ENCODE results near the gene BANK1. TPM values are rescaled to one million over a fixed set of nuclear protein-coding genes. Genes with fewer than 3 reads are reported as not detected.

BANK1 gene
- total and polyA plus RNA-seq, 2 donors (not counting 1 experiment from before 2014, with no cell fraction given), result 353 to 354 TPM

DNA sequence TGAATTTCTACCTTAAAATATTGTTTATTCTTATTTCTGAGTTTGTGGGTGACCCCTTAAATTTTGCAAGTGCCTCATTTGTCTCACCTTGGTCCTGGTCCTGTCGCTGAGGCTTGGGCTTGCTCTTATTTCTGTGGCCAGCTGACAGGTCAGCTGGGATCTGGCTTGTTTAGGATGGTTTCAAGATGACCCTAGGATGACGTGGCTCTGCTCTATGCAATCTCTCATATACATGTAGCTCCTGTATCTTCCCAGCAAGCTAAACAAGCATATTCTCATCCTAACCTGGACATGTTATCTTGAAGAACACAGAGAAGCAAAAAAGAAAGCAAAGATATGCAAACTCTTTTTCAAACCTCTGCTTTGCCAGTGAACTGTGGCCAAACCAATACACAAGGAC, 158.4 kb downstream of the BANK1 start:
- WGBS (ENCODE audit: insufficient coverage), result 100% methylated on average over 1 of the region's 2 CpGs

More for the DNA sequence above, 158.4 kb downstream of the BANK1 start:
- no peaks in the 10 kb centered on the region for H3K9me3 Mint-ChIP-seq (ENCODE audit: insufficient read depth)
- ATAC-seq (ENCODE audit: low read depth) (no peak), DNase-seq (no peak)
- Histone ChIP-seq H3K4me1 (ENCODE audit: control insufficient read depth in 2 of 2, insufficient read depth in 2 of 2, low read length in 2 of 2) (peaks cover 0 to 11% of the 10 kb centered on the region in 2 donors), H3K9ac (ENCODE audit: low read length) (no peak overlapping the region), H3K27me3 (replicated peaks in 1 of 4; ENCODE audit: control extremely low read depth in 1 of 4, control insufficient read depth in 3 of 4, insufficient read depth in 4 of 4, low read length in 3 of 4) (no peaks in the 10 kb centered on the region), H3K4me3 (ENCODE audit: control extremely low read depth in 1 of 5, extremely low read depth in 1 of 5, insufficient read depth in 1 of 5, low read depth in 2 of 5, low read length in 4 of 5) (no peak overlapping the region), H3K9me3 (ENCODE audit: control extremely low read depth in 1 of 3, control insufficient read depth in 2 of 3, insufficient read depth in 1 of 3, low read length in 2 of 3) (no peaks in the 10 kb centered on the region), H4K20me1 (ENCODE audit: control insufficient read depth, insufficient read depth, low read length, poor library complexity, severe bottlenecking) (peaks cover 6% of the 10 kb centered on the region), H3K36me3 (replicated peaks in 1 of 2; ENCODE audit: control extremely low read depth in 1 of 2, control insufficient read depth in 1 of 2, extremely low read depth in 1 of 2, insufficient read depth in 2 of 2, low read length in 1 of 2) (peaks cover 8 to 64% of the 10 kb centered on the region in 2 experiments), H3K27ac (ENCODE audit: low read length in 2 of 2) (peak overlapping the region in 1 of 2 donors; percentile 56), H2AFZ (ENCODE audit: insufficient read depth, low read depth, low read length, poor library complexity, severe bottlenecking) (no peak overlapping the region), H3K79me2 (ENCODE audit: control insufficient read depth, insufficient read depth, low read length) (peaks cover 64% of the 10 kb centered on the region), H3K4me2 (replicated peaks; ENCODE audit: low read depth, low read length, poor library complexity, severe bottlenecking) (no peak overlapping the region)
- TF ChIP-seq, protein P1, sequence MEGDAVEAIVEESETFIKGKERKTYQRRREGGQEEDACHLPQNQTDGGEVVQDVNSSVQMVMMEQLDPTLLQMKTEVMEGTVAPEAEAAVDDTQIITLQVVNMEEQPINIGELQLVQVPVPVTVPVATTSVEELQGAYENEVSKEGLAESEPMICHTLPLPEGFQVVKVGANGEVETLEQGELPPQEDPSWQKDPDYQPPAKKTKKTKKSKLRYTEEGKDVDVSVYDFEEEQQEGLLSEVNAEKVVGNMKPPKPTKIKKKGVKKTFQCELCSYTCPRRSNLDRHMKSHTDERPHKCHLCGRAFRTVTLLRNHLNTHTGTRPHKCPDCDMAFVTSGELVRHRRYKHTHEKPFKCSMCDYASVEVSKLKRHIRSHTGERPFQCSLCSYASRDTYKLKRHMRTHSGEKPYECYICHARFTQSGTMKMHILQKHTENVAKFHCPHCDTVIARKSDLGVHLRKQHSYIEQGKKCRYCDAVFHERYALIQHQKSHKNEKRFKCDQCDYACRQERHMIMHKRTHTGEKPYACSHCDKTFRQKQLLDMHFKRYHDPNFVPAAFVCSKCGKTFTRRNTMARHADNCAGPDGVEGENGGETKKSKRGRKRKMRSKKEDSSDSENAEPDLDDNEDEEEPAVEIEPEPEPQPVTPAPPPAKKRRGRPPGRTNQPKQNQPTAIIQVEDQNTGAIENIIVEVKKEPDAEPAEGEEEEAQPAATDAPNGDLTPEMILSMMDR (IDR thresholded peaks at IDR 0.05), result no peak
- no peak for TF ChIP-seq EZH2 (IDR thresholded peaks at IDR 0.05; ENCODE audit: borderline replicate concordance, insufficient read depth, low read depth, low read length, poor library complexity, severe bottlenecking)
- CTCF ChIA-PET, result interaction anchor here (0.7 kb wide), 1 partner anchor 25 kb away, joined by 3 read pairs; no protein-coding TSS in a partner anchor
- H3K27ac Mint-ChIP-seq, result peak overlapping the region; percentile 47
- no peaks in the 10 kb centered on the region for H3K27me3 Mint-ChIP-seq
- POLR2A ChIA-PET, result interaction anchor here (0.5 kb wide), 1 partner anchor 77 kb away, joined by 7 read pairs; no protein-coding TSS in a partner anchor
- intact Hi-C loops (cut with micrococcal nuclease), result no loop called here
- H3K4me1 Mint-ChIP-seq, result peaks cover 50% of the 10 kb centered on the region
- H3K4me3 Mint-ChIP-seq, result no peak overlapping the region

Measured in B cell (primary cell).